Ovary (tissue), 9 donors: Measurements from ENCODE around the gene CDYL2. TPM values are rescaled to one million over a fixed set of nuclear protein-coding genes. Genes with fewer than 3 reads are reported as not detected.

Experiments used
- DNase-seq, 5 donors: peaks; one replicate each; pipeline ENCODE4 v3.0.0-alpha.2; 2019 to 2020
- H3K27ac ChIP-seq, 2 donors: fragments of 200-600 bp; one replicate each; pipeline versions ENCODE4 v1.5.1 to v1.8.0; 2019 to 2022
- H3K27me3 ChIP-seq: fragments of 200-600 bp; one replicate; pipeline ENCODE4 v1.8.0; 2022
- H3K36me3 ChIP-seq: fragments of 200-600 bp; sonication (generic); one replicate; pipeline ENCODE4 v1.5.1; 2019
- H3K4me1 ChIP-seq: one replicate; pipeline ENCODE4 v1.8.1; 2013; ENCODE audit warnings: mild to moderate bottlenecking, moderate library complexity; ENCODE audit not compliant: insufficient read depth
- H3K4me3 ChIP-seq: fragments of 200-600 bp; sonication (generic); one replicate; pipeline ENCODE4 v1.5.1; 2017
- H3K9me3 ChIP-seq, 2 donors: fragments of 200-600 bp in 1 of 2; sonication (generic) in 1 of 2; one replicate each; pipeline versions ENCODE4 v1.5.1 to v1.8.1; 2013 to 2019; ENCODE audit warnings: mild to moderate bottlenecking in 1 of 2, moderate library complexity in 1 of 2
- CTCF ChIP-seq, 3 donors: fragments of 450-650 bp in 2 of 3; fragments of 200-600 bp in 1 of 3; IDR thresholded peaks; one replicate each; pipeline versions ENCODE4 v1.5.1 to v1.8.0; 2016 to 2022; ENCODE audit warnings: antibody characterized with exemption in 3 of 3, mild to moderate bottlenecking in 1 of 3
- EP300 ChIP-seq: sonication (generic); formaldehyde crosslinking; IDR thresholded peaks from one replicate; pipeline ENCODE4 v1.6.1; 2017; ENCODE audit warnings: antibody characterized with exemption
- POLR2A ChIP-seq: fragments of 450-650 bp; IDR thresholded peaks from one replicate; pipeline ENCODE4 v1.6.1; 2017; ENCODE audit warnings: antibody characterized with exemption, mild to moderate bottlenecking, moderate library complexity
- WGBS, 3 donors: extraction: QIAGEN DNeasy Blood & Tissue Kit in 1 of 3; methylation state at CpG; one replicate each; pipeline versions ENCODE4 v1.1.5 to v1.1.7; 2013 to 2017; 5-methylcytosine and 5-hydroxymethylcytosine counted together
- intact Hi-C, 4 donors: fragments of 100-400 bp; cut with DNase I; formaldehyde crosslinking; loops; one replicate each; pipeline versions ENCODE4 v1.11.0 to v1.15.1; 2022 to 2023
- polyA plus RNA-seq, 2 donors: library from polyadenylated mRNA; stranded (reverse); fragments of 200-250 nt in 1 of 2; fragments of 350-450 nt in 1 of 2; fragmentation: Illumina TruSeq in 1 of 2; extraction: RNeasy Lipid Tissue Mini Kit (QIAGEN cat#74804) in 1 of 2; gene quantifications; one replicate each; pipeline ENCODE4 v1.2.3, GENCODE V29; 2013 to 2014
- total RNA-seq, 7 donors: library from RNA; depleted of rRNA in 2 of 7; stranded (reverse); fragments of >200 nt in 2 of 7; fragmentation: NEBNext Ultra II Directional in 3 of 7; extraction: Animal tissue kit (Norgen Biotek cat#: 25700) in 3 of 7; gene quantifications; one replicate each; pipeline versions ENCODE4 v1.1.0 to v1.2.4, GENCODE V29; 2016 to 2023
- donor health status: DM: no; HTN: no; CAD: no; lungs with moderate emphysema.
- donor health status: DM: no; HTN: no; CAD: no.
- donor health status: Bipolar disorder and iron deficiency.
- donor health status: DM: yes; HTN: yes; CAD: no.
- donor health status: DM: no; HTN: no; CAD: no.
- donor health status: DM: yes; HTN: yes; CAD: no.

CDYL2 gene
- total and polyA plus RNA-seq, 9 donors = 0.48 to 4.4 (median 1.8) TPM

- H3K4me1 ChIP-seq = no peaks in the 10 kb centered on the region
- H3K27ac ChIP-seq = no peak overlapping the region
- H3K4me3 ChIP-seq = no peak overlapping the region
- H3K9me3 ChIP-seq = no peaks in the 10 kb centered on the region
- TF ChIP-seq EP300 (no peak), CTCF (IDR thresholded peaks at IDR 0.05) (no peak), POLR2A (no peak)
- no peaks in the 10 kb centered on the region for H3K27me3 ChIP-seq
- WGBS, 3 donors = 91 to 94% (median 93%) methylated on average over 3 of the region's 3 CpGs
- no peak for DNase-seq
- H3K36me3 ChIP-seq = no peaks in the 10 kb centered on the region
- intact Hi-C loops = loop anchor here in 1 of 4 donors (5.0 kb wide), 1 partner anchor 1342 kb away; no protein-coding TSS in a partner anchor
Measured at GRCh38 chr16:80784951-80785350, 19.4 kb downstream of the CDYL2 start.

- no peaks in the 10 kb centered on the region for H3K4me1 ChIP-seq
- no peaks in the 10 kb centered on the region for H3K9me3 ChIP-seq
- no peaks in the 10 kb centered on the region for H3K36me3 ChIP-seq
- H3K4me3 ChIP-seq = no peak overlapping the region
- no peak for DNase-seq
- 77 to 79% (median 78%) methylated on average over 2 of the region's 2 CpGs for WGBS, 3 donors
- no peaks in the 10 kb centered on the region for H3K27me3 ChIP-seq
- no peak overlapping the region for H3K27ac ChIP-seq
- TF ChIP-seq POLR2A (no peak), EP300 (no peak), CTCF (IDR thresholded peaks at IDR 0.05) (no peak)
- intact Hi-C loops = no loop called here
Measured at GRCh38 chr16:80778703-80779102, 25.7 kb downstream of the CDYL2 start.

- H3K4me1 ChIP-seq = no peaks in the 10 kb centered on the region
- no peaks in the 10 kb centered on the region for H3K27me3 ChIP-seq
- 85 to 87% (median 86%) methylated on average over 19 of the region's 19 CpGs for WGBS, 3 donors
- H3K4me3 ChIP-seq = no peak overlapping the region
- intact Hi-C loops = no loop called here
- no peaks in the 10 kb centered on the region for H3K36me3 ChIP-seq
- no peak for DNase-seq
- H3K27ac ChIP-seq = no peak overlapping the region
- no peak for TF ChIP-seq EP300
- TF ChIP-seq POLR2A = no peak
- no peak for TF ChIP-seq CTCF (IDR thresholded peaks at IDR 0.05)
- no peaks in the 10 kb centered on the region for H3K9me3 ChIP-seq
Measured at GRCh38 chr16:80776856-80777255, 27.5 kb downstream of the CDYL2 start.

GRCh38 chr16:80775450-80775849 lies 28.9 kb downstream of the CDYL2 start:
- DNase-seq = no peak
- intact Hi-C loops = no loop called here
- TF ChIP-seq CTCF (IDR thresholded peaks at IDR 0.05) (no peak), POLR2A (no peak), EP300 (no peak)
- 93 to 100% (median 99%) methylated on average over 1 of the region's 1 CpG for WGBS, 3 donors
- Histone ChIP-seq H3K27me3 (no peaks in the 10 kb centered on the region), H3K4me1 (no peaks in the 10 kb centered on the region), H3K27ac (no peak overlapping the region), H3K36me3 (no peaks in the 10 kb centered on the region), H3K4me3 (no peak overlapping the region), H3K9me3 (no peaks in the 10 kb centered on the region)
